Measurements from ENCODE around the gene UBASH3B. TPM values are rescaled to one million over a fixed set of nuclear protein-coding genes. Genes with fewer than 3 reads are reported as not detected.

UBASH3B gene
- total and polyA plus RNA-seq, 11 donors = 0.72 to 19.0 (median 1.7) TPM

- peaks cover 0 to 8% (median 0%) of the 10 kb centered on the region in 9 donors for H3K27me3 ChIP-seq
- ATAC-seq = peak; percentile 4 to 48 (median 22)
- H3K4me3 ChIP-seq = peak overlapping the region; percentile 59 to 93 (median 80)
- DNase-seq = peak; percentile 41 to 73 (median 44)
- 1 to 6% (median 4%) methylated on average over 22 to 25 of the region's 25 CpGs for WGBS, 4 donors
- H3K27ac ChIP-seq = peak overlapping the region in 11 of 12 donors; percentile 78 to 92 (median 84)
- H3K9me3 ChIP-seq = no peaks in the 10 kb centered on the region
- H3K4me1 ChIP-seq = peaks cover 0 to 57% (median 11%) of the 10 kb centered on the region in 12 donors
- intact Hi-C loops (cut with DNase I) = loop anchor here in 6 of 10 donors (2.0 to 10.0 kb wide), 6 partner anchors 34 to 126 kb away; no protein-coding TSS in a partner anchor
- H3K36me3 ChIP-seq = no peaks in the 10 kb centered on the region
- no peak for TF ChIP-seq CTCF (IDR thresholded peaks at IDR 0.05)
- TF ChIP-seq POLR2A (IDR thresholded peaks at IDR 0.05) = no peak
These were observed 1.1 kb downstream of the UBASH3B start for GRCh38 chr11:122656631-122657101.

- TF ChIP-seq CTCF (IDR thresholded peaks at IDR 0.05) = no peak
- TF ChIP-seq POLR2A (IDR thresholded peaks at IDR 0.05) = no peak
- Histone ChIP-seq H3K27ac (peak overlapping the region in 1 of 12 donors; percentile 37), H3K27me3 (no peaks in the 10 kb centered on the region), H3K9me3 (no peaks in the 10 kb centered on the region), H3K36me3 (no peaks in the 10 kb centered on the region), H3K4me1 (peaks cover 0 to 67% (median 11%) of the 10 kb centered on the region in 12 donors), H3K4me3 (no peak overlapping the region)
- 85 to 89% (median 86%) methylated on average over 10 to 11 of the region's 11 CpGs for WGBS, 4 donors
- ATAC-seq = no peak
- DNase-seq = no peak
- intact Hi-C loops (cut with DNase I) = loop anchor here in 5 of 10 donors (5.0 to 10.0 kb wide), 5 partner anchors 32 to 122 kb away; no protein-coding TSS in a partner anchor
These were observed 4.4 kb downstream of the UBASH3B start for GRCh38 chr11:122659676-122660554.

GRCh38 chr11:122661182-122661945 lies 5.8 kb downstream of the UBASH3B start:
- TF ChIP-seq POLR2A (IDR thresholded peaks at IDR 0.05) = no peak
- no peak for TF ChIP-seq CTCF (IDR thresholded peaks at IDR 0.05)
- no peaks in the 10 kb centered on the region for H3K36me3 ChIP-seq
- 87 to 92% (median 91%) methylated on average over 7 of the region's 7 CpGs for WGBS, 4 donors
- peaks cover 0 to 73% (median 7%) of the 10 kb centered on the region in 12 donors for H3K4me1 ChIP-seq
- H3K27ac ChIP-seq = no peak overlapping the region
- intact Hi-C loops (cut with DNase I) = no loop called here
- DNase-seq (no peak), ATAC-seq (no peak)
- H3K27me3 ChIP-seq = no peaks in the 10 kb centered on the region
- H3K9me3 ChIP-seq = no peaks in the 10 kb centered on the region
- no peak overlapping the region for H3K4me3 ChIP-seq
